GM12801 (cell line): ENCODE measurements around the gene MLXIP.

Experiments
- TF ChIP-seq, protein P1 (sequence below): IDR thresholded peaks from one replicate; pipeline ENCODE4 v1.5.1; 2011; ENCODE audit warnings: control low read depth; ENCODE audit not compliant: insufficient read length; ENCODE audit errors: extremely low read depth

Gene MLXIP

DNA sequence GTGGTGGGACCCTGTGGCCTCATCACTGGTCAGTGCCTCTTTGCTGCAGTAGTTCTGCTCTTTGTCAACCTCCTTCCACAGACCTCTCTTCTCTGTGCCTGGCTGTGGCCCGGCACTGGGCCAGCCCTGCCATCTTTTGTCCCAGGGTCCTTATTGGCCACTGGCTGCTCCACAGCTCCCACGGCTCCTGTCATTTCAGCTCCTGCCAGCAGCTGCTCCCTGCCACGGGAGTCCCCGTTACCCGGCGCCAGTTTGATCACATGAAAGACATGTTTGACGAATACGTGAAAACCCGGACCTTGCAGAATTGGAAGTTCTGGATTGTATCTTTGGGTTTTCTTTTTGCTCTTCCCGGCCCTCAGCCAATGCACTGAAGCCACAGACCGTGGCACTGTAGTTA, 60.1 kb downstream of the MLXIP start:
- TF ChIP-seq, protein P1, sequence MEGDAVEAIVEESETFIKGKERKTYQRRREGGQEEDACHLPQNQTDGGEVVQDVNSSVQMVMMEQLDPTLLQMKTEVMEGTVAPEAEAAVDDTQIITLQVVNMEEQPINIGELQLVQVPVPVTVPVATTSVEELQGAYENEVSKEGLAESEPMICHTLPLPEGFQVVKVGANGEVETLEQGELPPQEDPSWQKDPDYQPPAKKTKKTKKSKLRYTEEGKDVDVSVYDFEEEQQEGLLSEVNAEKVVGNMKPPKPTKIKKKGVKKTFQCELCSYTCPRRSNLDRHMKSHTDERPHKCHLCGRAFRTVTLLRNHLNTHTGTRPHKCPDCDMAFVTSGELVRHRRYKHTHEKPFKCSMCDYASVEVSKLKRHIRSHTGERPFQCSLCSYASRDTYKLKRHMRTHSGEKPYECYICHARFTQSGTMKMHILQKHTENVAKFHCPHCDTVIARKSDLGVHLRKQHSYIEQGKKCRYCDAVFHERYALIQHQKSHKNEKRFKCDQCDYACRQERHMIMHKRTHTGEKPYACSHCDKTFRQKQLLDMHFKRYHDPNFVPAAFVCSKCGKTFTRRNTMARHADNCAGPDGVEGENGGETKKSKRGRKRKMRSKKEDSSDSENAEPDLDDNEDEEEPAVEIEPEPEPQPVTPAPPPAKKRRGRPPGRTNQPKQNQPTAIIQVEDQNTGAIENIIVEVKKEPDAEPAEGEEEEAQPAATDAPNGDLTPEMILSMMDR, result no peak

DNA sequence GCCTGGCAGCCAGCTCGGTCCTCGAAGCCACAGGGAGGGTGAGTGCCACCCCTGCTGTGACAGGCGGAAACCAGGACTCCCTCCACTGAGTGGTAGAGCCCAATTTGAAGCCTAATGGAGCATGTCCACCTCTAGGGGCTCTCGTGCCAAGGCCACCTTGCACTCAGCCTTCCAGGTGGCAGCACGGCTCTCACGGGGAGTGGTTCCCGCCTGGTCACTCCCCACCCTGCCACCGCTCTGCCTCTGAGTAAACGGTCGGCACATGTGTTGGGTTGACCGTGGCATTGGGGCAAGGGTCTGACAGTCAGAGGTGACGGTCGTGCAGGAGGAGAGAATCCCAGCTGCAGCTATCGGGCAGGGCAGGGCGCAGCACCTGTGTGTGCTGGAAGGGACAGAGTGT, 60.7 kb downstream of the MLXIP start:
- TF ChIP-seq, protein P1, result no peak

DNA sequence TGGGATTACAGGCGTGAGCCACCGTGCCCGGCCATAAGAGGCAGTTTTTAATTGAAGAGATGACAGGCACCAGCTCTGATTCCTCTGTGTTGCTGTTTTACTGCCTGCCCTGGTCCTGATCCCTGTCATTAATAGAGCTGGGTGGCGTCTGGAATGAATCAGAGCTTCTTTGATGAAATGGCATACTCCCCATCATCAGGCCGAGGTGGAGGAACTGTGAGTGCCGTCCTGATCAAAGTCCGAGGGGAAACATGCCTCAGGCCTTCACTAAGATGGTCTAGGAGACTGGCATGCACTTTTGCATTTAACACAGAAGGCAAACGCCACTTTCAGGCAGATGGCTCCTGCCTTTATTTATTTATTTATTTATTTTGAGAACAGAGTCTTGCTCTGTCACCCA, 61.4 kb downstream of the MLXIP start:
- TF ChIP-seq, protein P1, result no peak

DNA sequence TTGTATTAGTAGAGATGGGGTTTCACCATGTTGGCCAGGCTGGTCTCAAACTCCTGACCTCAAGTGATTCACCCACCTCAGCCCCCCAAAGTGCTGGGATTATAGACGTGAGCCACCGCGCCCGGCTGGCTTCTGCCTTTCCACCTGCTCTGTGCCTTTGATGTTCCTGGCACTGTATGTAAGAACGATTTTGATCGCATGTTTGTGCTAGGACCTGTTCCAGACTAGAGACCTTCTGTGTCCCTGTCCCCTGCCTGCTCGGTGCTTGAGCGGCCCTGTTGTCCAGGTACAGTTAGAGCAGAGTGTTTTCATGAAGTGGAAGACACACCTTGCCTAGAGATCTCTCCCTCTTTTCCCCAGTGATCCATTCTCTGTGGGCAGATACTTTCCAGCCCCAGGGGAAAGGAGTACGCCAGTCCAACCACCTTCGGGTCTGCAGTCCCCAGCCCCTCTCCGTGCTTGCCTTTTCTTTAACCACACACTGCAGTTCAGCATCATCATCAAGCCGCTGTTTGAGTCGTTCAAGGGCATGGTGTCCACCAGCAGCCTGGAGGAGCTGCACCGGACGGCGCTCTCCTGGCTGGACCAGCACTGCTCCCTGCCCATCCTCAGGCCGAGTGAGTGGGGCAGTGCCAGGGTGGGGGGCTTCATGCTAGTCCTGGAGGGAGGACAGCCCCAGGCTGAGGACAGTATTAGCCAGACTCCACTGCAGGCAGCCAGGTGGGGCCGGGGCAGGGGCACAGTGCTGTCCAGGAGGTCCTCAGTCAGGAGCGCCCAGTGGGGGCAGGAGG, 62.1 kb downstream of the MLXIP start:
- TF ChIP-seq, protein P1, result no peak

DNA sequence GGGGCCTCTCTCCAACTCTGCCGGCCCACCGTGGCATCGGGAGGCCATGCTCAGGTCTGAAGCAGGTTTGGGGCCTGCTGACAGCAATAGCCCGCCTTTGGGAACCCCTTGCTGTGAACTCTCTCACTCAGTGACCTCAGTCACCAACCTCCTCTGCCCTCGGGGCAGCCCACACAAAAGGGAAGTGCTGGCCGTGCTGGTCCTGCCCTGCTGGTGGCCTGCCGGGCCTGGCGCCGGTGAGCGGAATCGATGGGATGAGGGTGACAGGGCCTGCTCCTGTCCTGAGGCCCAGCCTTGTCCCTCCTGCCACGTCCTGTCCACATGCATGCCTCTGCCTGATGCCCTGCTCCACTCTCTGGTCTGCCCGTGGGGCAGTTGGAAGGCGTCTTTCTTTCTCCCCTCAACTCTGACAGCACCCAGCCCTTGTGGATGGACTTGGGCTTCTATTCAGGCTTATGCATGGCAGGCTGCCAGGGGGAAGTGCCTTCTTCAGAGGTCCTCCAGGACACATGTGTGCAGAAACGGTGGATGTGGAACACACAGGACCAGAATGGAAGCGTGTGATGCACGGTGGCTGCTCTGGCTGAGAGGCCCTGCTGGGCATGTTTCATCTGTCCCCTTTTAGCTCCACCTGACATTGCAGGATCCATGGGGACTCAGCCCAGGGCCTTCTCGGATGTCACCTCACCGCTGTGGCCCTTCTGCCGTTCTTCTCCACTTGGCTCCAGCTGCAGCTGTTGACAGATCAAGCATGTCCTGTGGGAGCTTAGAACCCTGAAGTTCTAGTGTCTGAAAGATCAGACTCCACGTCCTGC, 63.6 kb downstream of the MLXIP start:
- TF ChIP-seq, protein P1, result no peak

DNA sequence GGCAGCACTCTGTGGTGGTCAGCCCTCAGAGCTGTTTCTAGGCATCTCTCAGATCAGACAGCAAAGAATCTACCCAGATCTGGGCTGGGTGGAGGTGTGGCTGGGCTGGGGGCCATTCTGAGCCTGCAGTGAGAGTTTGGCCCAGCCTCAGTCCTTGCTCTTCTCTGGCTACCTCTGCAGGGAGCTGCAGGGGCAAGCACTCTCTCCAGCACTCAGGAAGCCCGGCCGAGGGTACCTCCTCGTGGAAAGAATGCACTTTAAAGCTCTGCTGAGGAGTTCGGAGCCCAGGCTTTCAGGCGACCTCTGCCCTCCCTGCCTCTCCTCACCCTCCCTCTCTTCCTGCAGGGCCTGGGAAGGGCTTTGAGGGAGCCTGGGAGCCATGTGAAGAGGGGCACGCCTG, 64.3 kb downstream of the MLXIP start:
- TF ChIP-seq, protein P1, result no peak

DNA sequence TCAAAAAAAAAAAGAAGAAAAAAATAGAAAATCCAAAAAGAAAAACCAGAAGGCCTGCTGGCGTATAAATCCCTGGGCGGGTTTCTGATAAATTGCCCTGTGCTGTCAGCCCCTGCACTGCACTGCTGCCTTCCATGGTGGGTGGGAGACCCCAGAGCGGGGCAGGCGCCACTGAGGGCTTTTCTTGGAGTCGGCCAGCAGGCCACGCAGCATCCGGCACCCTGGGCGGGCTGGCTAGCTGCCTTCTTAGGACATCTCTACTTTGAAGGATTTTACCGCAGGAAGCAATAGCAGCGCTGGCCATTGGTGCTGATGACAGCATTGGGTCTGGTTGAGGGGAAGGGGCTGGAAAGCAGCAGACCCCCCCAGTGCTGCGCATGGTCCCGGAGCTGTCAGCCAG, 66.3 kb downstream of the MLXIP start:
- TF ChIP-seq, protein P1, result no peak
